HG03457 (cell line): ENCODE results near the gene BBS12.

Source experiments
- ATAC-seq: cut with Tn5 transposase; IDR thresholded peaks from one replicate; pipeline ENCODE4 v1.9.1; 2021; ENCODE audit warnings: moderate number of reproducible peaks; ENCODE audit not compliant: unreplicated experiment

The BBS12 gene

DNA sequence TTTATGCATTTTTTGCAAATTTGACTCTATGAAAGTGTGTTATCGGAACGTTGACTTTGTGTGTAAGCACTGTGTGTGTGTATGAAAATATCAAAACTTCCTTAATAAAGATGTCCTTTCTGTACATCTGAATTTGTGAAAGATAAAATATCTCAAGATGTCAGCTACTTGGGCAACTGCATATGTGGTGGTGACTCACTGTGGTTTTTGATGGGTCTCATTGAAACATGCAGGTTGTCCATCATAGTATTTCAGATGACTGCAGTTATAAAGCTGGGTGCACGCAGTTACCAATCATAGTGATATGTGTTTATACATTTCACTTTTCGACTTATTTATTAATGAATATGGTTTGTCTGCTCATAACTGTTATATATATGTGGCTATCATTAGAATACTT lies 19.7 kb upstream of the BBS12 start:
- ATAC-seq, result no peak

DNA sequence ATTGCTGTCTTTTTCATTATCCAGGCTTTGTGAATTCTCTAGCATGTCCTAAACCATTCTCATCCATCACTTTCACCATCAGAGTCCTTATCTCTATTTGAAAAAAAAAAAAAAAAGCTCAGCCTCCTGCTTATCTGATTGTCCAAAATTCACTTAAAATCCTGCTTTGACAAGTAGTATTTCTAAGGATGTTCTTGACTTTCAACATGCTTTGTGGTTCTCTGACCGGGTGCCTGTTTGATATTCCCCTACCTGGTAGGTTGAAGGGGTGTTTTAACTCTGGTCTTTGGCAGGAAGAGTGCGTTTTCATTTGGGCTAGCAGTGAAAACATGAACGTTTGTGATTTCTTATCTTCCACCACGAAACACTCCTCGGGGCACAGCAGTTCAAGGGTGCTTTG lies 17.3 kb upstream of the BBS12 start:
- no peak for ATAC-seq

DNA sequence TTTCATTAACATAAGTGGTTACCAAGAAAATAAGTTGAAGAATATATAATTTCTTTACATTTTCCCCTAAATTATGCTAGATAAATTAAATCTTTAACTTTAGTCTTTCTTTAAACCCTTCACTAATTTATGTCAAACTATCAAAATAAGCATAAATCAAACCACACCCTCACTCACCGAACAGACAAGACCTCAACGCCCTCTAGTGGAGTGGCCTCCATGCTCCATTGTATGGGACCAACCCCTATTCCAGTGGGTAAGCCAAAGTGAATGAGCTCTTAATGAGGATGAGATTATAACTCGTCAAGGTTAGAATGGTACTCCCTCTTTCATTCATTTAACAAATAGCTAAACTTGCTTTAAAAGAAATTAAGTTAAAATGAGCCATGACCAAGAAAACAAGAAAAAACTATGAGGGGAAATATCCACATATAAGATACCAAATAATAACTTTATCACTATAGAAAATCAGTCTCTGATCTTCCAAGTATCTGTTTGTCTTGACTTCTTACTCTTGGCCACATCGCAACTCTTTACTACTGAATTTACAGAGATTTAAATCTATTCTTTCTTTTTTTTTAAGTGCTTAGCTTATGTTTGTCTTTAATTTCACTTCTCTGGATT lies 15.6 kb upstream of the BBS12 start:
- ATAC-seq, result no peak

- no peak for ATAC-seq
Observed at GRCh38 chr4:122718281-122718680, 14.2 kb upstream of the BBS12 start.

GRCh38 chr4:122722256-122722655 lies 10.2 kb upstream of the BBS12 start:
- ATAC-seq, result no peak

DNA sequence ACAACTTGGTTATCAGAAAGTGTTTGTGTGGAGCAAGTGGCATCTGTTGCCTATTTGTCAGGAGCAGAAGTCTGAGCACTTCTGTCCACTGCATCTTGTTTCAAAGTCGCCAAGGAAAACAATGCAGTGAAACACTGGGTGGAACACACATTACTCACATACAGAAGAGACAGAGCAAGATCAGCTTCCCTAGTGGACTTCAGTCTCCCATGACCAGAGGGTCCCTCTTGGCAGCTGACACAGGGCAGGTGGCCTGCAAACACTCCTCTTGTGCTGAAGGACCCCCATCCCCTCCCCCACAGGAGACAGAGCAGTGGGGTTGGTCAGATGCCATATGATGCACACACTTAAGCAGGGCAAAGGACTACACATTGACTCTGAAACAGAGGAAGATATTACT lies 3.6 kb upstream of the BBS12 start:
- ATAC-seq, result no peak

GRCh38 chr4:122731676-122732075 lies 828 bp upstream of the BBS12 start:
- ATAC-seq, result no peak

DNA sequence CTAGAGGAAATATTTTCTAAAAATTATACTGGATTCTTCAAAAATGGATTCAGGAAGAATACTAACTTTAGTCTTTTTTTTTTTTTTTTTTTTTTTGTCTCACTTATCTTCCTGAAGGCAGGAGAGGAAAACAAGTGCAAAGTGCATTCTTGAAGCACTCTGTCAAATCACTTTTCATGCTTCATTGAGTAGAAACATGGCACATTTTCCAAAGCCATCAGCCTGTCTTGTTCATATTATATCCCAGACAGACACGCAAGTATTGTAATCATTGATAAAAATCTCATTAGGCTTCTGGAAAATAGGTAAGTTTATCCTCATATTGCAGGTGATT lies 1.2 kb downstream of the BBS12 start:
- no peak for ATAC-seq

- no peak for ATAC-seq
Observed at GRCh38 chr4:122739174-122739573, 6.7 kb downstream of the BBS12 start.

GRCh38 chr4:122742933-122743829 lies 10.7 kb downstream of the BBS12 start:
- no peak for ATAC-seq

DNA sequence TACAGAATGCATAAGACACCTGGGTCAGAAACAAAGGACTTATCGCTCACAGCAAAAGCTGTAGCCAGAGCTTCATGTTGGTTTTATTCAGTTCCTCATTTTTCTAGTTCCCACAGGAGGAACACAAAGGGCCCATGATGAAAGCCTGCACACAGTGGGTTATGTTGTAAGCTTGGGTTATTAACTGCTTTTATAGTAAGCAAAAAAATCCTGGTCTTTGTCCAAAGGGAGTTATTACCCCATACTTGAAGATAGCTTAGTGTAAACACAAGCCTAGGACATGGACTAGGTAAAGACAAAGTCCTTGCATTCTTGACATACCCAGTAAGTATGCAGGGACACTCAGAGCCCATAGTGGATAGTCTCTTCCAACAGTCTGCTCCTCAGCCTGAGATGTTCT lies 11.7 kb downstream of the BBS12 start:
- no peak for ATAC-seq

- ATAC-seq, result no peak
Observed at GRCh38 chr4:122746485-122746965, 14.0 kb downstream of the BBS12 start.

DNA sequence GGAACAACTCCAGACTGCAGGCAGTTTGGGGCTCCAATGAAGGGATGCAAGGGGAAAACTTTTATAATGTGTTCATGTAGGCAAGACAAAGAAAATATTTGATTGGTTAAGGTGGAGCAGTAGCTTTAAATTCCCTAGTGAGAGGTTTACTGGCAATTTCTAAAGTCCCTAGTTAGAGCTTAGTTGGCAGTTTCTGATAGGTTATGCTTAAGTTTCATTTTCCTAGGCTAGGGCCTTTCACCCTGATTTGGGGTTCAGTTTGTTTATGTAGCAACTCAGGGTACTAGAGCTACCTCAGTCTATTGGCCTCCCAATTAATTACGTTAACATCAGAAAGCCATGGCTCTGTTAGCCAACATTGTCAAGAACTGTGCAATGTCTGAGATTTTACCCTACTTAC lies 14.6 kb downstream of the BBS12 start:
- no peak for ATAC-seq

GRCh38 chr4:122747883-122748282 lies 15.4 kb downstream of the BBS12 start:
- no peak for ATAC-seq

DNA sequence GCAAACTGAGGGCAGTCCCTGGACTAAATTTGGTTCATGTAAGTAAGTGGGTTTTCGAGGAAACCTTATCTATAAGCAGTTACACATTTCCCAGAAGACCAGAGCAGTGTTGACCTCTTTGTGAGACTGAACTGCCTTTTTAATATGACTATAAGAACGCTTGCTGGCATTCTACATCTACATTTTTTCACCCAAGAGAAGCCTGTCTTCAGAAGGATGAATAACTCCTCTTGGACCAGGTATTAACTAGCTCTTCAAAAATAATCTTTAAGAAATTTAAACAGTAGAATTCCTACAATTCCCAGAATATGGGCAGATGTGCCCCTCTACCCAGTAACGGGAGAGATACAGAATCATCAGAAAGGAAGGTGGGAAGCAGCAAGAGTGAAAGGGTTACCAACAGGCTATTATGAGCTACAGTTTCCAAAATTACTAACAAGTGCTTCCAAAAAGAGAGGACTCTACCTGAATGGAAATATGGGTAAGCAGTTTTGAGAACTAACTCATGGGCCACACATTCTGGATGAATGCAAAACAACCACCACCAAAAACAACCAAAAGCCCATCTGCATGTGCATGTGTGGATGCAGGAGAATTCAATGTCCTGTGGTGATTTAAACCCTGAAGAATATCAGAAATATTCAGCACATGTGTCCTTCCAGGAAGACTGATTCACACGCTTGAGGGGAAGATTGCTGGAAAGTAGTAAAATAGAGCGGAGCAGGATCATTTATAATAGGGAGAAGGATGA lies 17.4 kb downstream of the BBS12 start:
- ATAC-seq, result no peak

DNA sequence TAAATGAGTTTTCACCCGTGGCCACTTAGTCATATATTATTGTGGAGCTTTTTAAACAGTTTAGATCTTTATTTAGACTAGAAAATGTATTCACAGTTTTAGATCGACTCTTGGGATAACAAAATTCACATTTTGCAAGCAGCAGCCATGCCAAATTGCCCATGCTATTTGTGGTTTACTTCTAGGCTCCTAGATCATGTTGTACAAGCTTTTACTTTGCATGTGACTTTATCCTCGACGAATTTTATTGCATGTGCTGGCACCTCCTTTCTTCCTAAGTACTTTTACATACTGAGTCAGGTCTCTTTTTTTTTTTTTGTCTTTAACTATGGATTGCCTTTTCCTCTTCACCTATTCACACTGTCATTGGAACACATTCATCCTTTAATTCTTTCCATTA lies 23.2 kb downstream of the BBS12 start:
- ATAC-seq, result no peak

GRCh38 chr4:122758033-122758432 lies 25.5 kb downstream of the BBS12 start:
- no peak for ATAC-seq

DNA sequence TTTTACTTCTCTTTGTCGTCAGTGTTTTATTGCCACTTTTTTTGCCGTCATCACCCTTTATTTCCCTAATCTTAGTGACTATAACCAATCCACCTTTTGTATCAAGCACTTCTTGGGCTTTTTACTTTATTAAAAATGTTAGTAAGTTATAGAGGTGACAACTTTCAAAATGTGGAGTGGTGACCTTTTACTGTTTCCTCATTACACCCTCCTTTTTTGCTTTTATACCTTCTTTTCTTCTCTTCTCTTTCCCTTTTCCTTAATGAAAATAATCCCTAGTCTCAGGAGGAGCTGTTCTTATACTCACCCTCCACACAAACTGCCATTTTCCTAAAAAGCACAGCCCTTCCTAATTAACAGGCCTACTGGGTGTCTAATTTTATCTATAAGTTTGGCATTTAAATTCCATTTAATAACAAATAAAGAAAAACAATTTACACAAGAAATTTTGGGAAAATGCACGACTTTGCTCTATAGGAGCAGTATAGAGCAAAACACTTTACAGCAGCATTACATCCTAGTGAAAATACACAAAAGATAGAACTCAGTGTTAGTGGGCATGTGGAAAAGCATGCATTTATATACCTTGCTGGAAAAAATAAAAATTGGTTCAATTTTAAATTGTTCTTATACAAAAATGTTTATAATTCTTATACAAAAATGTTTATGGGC lies 27.3 kb downstream of the BBS12 start:
- ATAC-seq, result no peak

DNA sequence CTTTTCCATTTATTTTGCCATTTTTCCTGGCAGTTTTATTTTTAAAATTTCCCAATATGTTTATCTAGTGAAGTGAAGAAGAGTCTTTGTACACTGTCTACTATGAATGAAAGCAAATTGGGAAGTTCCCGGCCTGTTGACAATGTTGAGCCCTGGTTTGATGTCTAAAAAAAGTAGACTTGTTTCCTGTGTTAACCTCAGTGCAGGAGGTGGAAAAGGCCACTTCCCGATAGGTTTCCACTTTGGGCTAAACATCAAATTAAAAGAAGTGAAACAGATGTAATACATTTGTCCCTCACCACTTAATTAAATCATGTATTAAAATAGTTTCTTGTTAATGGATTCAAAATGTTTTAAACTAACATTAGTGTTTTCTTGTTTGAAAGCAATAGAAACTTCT lies 30.0 kb downstream of the BBS12 start:
- ATAC-seq, result no peak

GRCh38 chr4:122762966-122763716 lies 30.6 kb downstream of the BBS12 start:
- ATAC-seq, result no peak
